Ovary (tissue), 9 donors: ENCODE measurements around the gene IFT57. TPM values are rescaled to one million over a fixed set of nuclear protein-coding genes. Genes with fewer than 3 reads are reported as not detected.

Experiments used
- DNase-seq, 5 donors: peaks; one replicate each; pipeline ENCODE4 v3.0.0-alpha.2; 2019 to 2020
- H3K27ac ChIP-seq, 2 donors: fragments of 200-600 bp; one replicate each; pipeline versions ENCODE4 v1.5.1 to v1.8.0; 2019 to 2022
- H3K27me3 ChIP-seq: fragments of 200-600 bp; one replicate; pipeline ENCODE4 v1.8.0; 2022
- H3K36me3 ChIP-seq: fragments of 200-600 bp; sonication (generic); one replicate; pipeline ENCODE4 v1.5.1; 2019
- H3K4me1 ChIP-seq: one replicate; pipeline ENCODE4 v1.8.1; 2013; ENCODE audit warnings: mild to moderate bottlenecking, moderate library complexity; ENCODE audit not compliant: insufficient read depth
- H3K4me3 ChIP-seq: fragments of 200-600 bp; sonication (generic); one replicate; pipeline ENCODE4 v1.5.1; 2017
- H3K9me3 ChIP-seq, 2 donors: fragments of 200-600 bp in 1 of 2; sonication (generic) in 1 of 2; one replicate each; pipeline versions ENCODE4 v1.5.1 to v1.8.1; 2013 to 2019; ENCODE audit warnings: mild to moderate bottlenecking in 1 of 2, moderate library complexity in 1 of 2
- CTCF ChIP-seq, 3 donors: fragments of 450-650 bp in 2 of 3; fragments of 200-600 bp in 1 of 3; IDR thresholded peaks; one replicate each; pipeline versions ENCODE4 v1.5.1 to v1.8.0; 2016 to 2022; ENCODE audit warnings: antibody characterized with exemption in 3 of 3, mild to moderate bottlenecking in 1 of 3
- EP300 ChIP-seq: sonication (generic); formaldehyde crosslinking; IDR thresholded peaks from one replicate; pipeline ENCODE4 v1.6.1; 2017; ENCODE audit warnings: antibody characterized with exemption
- POLR2A ChIP-seq: fragments of 450-650 bp; IDR thresholded peaks from one replicate; pipeline ENCODE4 v1.6.1; 2017; ENCODE audit warnings: antibody characterized with exemption, mild to moderate bottlenecking, moderate library complexity
- WGBS, 3 donors: extraction: QIAGEN DNeasy Blood & Tissue Kit in 1 of 3; methylation state at CpG; one replicate each; pipeline versions ENCODE4 v1.1.5 to v1.1.7; 2013 to 2017; 5-methylcytosine and 5-hydroxymethylcytosine counted together
- intact Hi-C, 4 donors: fragments of 100-400 bp; cut with DNase I; formaldehyde crosslinking; loops; one replicate each; pipeline versions ENCODE4 v1.11.0 to v1.15.1; 2022 to 2023
- polyA plus RNA-seq, 2 donors: library from polyadenylated mRNA; stranded (reverse); fragments of 200-250 nt in 1 of 2; fragments of 350-450 nt in 1 of 2; fragmentation: Illumina TruSeq in 1 of 2; extraction: RNeasy Lipid Tissue Mini Kit (QIAGEN cat#74804) in 1 of 2; gene quantifications; one replicate each; pipeline ENCODE4 v1.2.3, GENCODE V29; 2013 to 2014
- total RNA-seq, 7 donors: library from RNA; depleted of rRNA in 2 of 7; stranded (reverse); fragments of >200 nt in 2 of 7; fragmentation: NEBNext Ultra II Directional in 3 of 7; extraction: Animal tissue kit (Norgen Biotek cat#: 25700) in 3 of 7; gene quantifications; one replicate each; pipeline versions ENCODE4 v1.1.0 to v1.2.4, GENCODE V29; 2016 to 2023
- donor health status: DM: no; HTN: no; CAD: no; lungs with moderate emphysema.
- donor health status: DM: no; HTN: no; CAD: no.
- donor health status: Bipolar disorder and iron deficiency.
- donor health status: DM: yes; HTN: yes; CAD: no.
- donor health status: DM: no; HTN: no; CAD: no.
- donor health status: DM: yes; HTN: yes; CAD: no.

Gene IFT57
- total and polyA plus RNA-seq, 9 donors, result 31.0 to 155 (median 50.0) TPM

DNA sequence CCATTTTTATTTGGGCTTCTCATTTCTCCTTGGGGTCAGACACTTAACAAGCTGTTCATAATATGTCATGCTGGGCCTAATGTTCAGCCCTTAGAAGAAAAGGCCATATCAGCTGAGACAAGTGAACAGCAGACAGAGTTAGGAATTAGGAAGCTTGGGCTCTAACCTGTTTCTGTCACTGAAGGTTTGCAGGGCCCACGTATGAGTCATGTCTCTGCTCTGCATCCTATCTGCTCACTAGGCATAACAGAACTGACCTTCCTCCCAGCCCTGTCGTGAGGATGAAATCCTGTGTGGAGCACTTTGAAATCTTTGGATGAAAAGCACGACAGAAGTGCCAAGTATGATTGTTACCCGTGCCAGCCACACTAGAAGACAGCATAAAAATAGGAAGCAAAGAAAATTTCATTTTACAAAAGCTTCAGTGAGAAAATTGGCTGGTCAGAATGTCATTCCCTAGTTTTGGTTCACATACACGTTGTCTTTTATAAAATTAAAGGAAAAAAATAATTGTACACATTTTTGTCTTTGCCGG, 104.9 kb downstream of the IFT57 start:
- 41 to 52% (median 48%) methylated on average over 6 of the region's 6 CpGs for WGBS, 3 donors
- intact Hi-C loops, result no loop called here

DNA sequence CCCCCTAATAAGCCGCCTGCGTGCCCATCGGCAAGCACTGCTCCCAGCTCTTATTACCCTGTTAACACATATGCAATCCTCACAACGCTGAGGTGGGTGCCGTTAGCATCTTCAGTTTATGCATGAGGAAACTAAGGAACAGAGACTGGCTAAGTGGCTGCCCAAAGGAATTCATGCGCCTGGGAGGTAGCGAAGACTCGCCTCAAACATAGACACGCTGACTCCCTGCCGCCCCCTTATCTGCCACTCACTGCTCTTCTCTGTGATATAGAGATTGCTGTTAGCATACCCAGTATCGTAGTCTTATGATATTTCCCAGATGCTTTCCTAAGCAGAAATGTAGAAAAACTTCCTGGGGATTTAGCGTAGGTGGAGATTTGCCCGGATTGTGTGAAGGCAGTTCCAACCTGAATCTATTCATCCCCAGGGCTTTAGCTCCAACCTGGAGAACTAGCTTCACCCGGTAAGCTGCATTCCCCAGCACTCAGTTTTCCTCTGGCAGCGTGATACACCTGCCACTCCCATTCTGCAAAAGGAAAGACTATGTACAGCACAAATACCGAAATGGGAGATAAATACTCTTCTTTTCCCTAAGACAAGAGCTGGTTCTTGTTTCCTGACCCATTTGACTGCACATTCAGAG, 107.7 kb downstream of the IFT57 start:
- H3K27me3 ChIP-seq, result no peaks in the 10 kb centered on the region
- WGBS, 3 donors, result 79 to 85% (median 84%) methylated on average over 16 of the region's 16 CpGs
- no peak overlapping the region for H3K27ac ChIP-seq
- no peaks in the 10 kb centered on the region for H3K4me1 ChIP-seq
- no peaks in the 10 kb centered on the region for H3K36me3 ChIP-seq
- TF ChIP-seq EP300 (no peak), CTCF (IDR thresholded peaks at IDR 0.05) (no peak), POLR2A (no peak)
- no peaks in the 10 kb centered on the region for H3K9me3 ChIP-seq
- no peak overlapping the region for H3K4me3 ChIP-seq
- intact Hi-C loops, result no loop called here
- DNase-seq, result no peak

More for the DNA sequence above, 104.9 kb downstream of the IFT57 start:
- H3K27me3 ChIP-seq, result no peaks in the 10 kb centered on the region
- H3K9me3 ChIP-seq, result no peaks in the 10 kb centered on the region
- DNase-seq, result no peak
- H3K27ac ChIP-seq, result no peak overlapping the region
- no peak overlapping the region for H3K4me3 ChIP-seq
- H3K36me3 ChIP-seq, result no peaks in the 10 kb centered on the region
- TF ChIP-seq POLR2A (no peak), CTCF (IDR thresholded peaks at IDR 0.05) (no peak), EP300 (no peak)
- H3K4me1 ChIP-seq, result no peaks in the 10 kb centered on the region

DNA sequence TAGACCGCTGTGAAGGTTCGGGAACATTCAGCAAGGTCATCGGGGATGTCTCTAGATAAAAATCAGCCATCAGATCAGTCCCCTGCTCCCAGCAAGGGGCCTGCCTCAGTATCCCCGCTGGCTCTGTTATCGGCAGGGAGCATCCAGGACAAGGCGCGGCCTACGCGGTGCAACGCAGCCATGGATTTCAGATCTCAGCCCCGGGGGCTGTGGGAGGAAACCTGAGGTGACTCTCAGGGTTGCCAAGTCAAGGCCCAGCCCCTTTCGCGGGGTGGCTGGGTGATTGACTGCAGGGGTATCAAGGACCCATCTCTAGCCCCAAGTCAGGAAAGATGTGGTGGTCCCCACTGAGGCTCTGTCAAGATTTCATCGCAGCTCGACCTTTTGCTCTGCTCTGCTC, 108.2 kb downstream of the IFT57 start:
- TF ChIP-seq POLR2A, result no peak
- no peak overlapping the region for H3K4me3 ChIP-seq
- DNase-seq, result no peak
- no peak overlapping the region for H3K27ac ChIP-seq
- WGBS, 3 donors, result 91 to 95% (median 93%) methylated on average over 15 of the region's 15 CpGs
- H3K27me3 ChIP-seq, result no peaks in the 10 kb centered on the region
- H3K9me3 ChIP-seq, result no peaks in the 10 kb centered on the region
- no peaks in the 10 kb centered on the region for H3K4me1 ChIP-seq
- H3K36me3 ChIP-seq, result no peaks in the 10 kb centered on the region
- intact Hi-C loops, result no loop called here

- WGBS, 3 donors, result 76 to 98% (median 95%) methylated on average over 3 of the region's 3 CpGs
- Histone ChIP-seq H3K4me1 (no peaks in the 10 kb centered on the region), H3K27ac (no peak overlapping the region), H3K9me3 (no peaks in the 10 kb centered on the region), H3K36me3 (no peaks in the 10 kb centered on the region), H3K27me3 (no peaks in the 10 kb centered on the region), H3K4me3 (no peak overlapping the region)
- intact Hi-C loops, result no loop called here
- TF ChIP-seq CTCF (IDR thresholded peaks at IDR 0.05), result no peak
- no peak for TF ChIP-seq EP300
- TF ChIP-seq POLR2A, result no peak
- DNase-seq, result no peak
Measured at GRCh38 chr3:108110934-108111333, 111.3 kb downstream of the IFT57 start.

Other genes with a start within 250 kb of the IFT57 start
- gene CD47, start 131.4 kb downstream of the IFT57 start, total RNA-seq, result 100 to 1,000 TPM in 1 of 7 donors, 10 to 100 TPM in 6; 48.9 to 137 (median 55.8) TPM
- 100 to 1,000 TPM in 1 of 2 donors, 10 to 100 TPM in 1; 24.1 to 148 TPM for gene CD47, start 131.4 kb downstream of the IFT57 start, polyA plus RNA-seq
- gene HHLA2, start 74.1 kb upstream of the IFT57 start, total RNA-seq, result 1 to 10 TPM in 1 of 7 donors, under 1 TPM in 1, not detected in 5; 0.36 to 1.1 TPM
- gene HHLA2, start 74.1 kb upstream of the IFT57 start, polyA plus RNA-seq, result under 1 TPM; 0.12 TPM